Endodermal cell (in vitro differentiated cells): ENCODE measurements around the gene NOC4L. TPM values are rescaled to one million over a fixed set of nuclear protein-coding genes. Genes with fewer than 3 reads are reported as not detected.
"Not testable (repeated sequence)": the region's sequence is repeated elsewhere in the genome, so short reads cannot be mapped to it uniquely, and the experiment has no call there.

Source experiments
- DNase-seq: peaks from one replicate; pipeline ENCODE4 v3.0.0-alpha.2; 2017
- H3K27ac ChIP-seq: 2 replicates; pipeline ENCODE4 v1.5.1; 2013; ENCODE audit warnings: mild to moderate bottlenecking, low read depth, low read length, moderate library complexity
- H3K27me3 ChIP-seq: 2 replicates; pipeline ENCODE4 v1.6.1; 2013; ENCODE audit warnings: mild to moderate bottlenecking, low read length, moderate library complexity; ENCODE audit not compliant: insufficient read depth, control insufficient read depth, poor library complexity, severe bottlenecking
- H3K36me3 ChIP-seq: 2 replicates; pipeline ENCODE4 v1.7.0; 2013; ENCODE audit warnings: mild to moderate bottlenecking, low read length, moderate library complexity; ENCODE audit not compliant: control insufficient read depth, insufficient read depth
- H3K4me1 ChIP-seq: one replicate; pipeline ENCODE4 v1.7.0; 2013; ENCODE audit warnings: low read length; ENCODE audit not compliant: control insufficient read depth, insufficient read depth
- H3K4me3 ChIP-seq: 2 replicates; pipeline ENCODE4 v1.5.1; 2013; ENCODE audit warnings: mild to moderate bottlenecking, low read length, moderate library complexity
- H3K9ac ChIP-seq: 2 replicates; pipeline ENCODE4 v1.6.1; 2013; ENCODE audit warnings: mild to moderate bottlenecking, low read length, moderate library complexity; ENCODE audit not compliant: poor library complexity, severe bottlenecking; ENCODE audit errors: extremely low read depth
- H3K9me3 ChIP-seq: 2 replicates; pipeline ENCODE4 v1.6.1; 2013; ENCODE audit warnings: mild to moderate bottlenecking, low read length, moderate library complexity; ENCODE audit not compliant: control insufficient read depth
- H3K27ac Mint-ChIP-seq: 2 replicates; pipeline ENCODE4 v1.8.0; 2020; ENCODE audit warnings: mixed read lengths
- H3K27me3 Mint-ChIP-seq: 2 replicates; pipeline ENCODE4 v1.8.0; 2021; ENCODE audit warnings: mild to moderate bottlenecking, mixed read lengths; ENCODE audit not compliant: insufficient read depth
- H3K36me3 Mint-ChIP-seq: 2 replicates; pipeline ENCODE4 v1.8.0; 2020; ENCODE audit warnings: low read depth, mixed read lengths
- H3K4me1 Mint-ChIP-seq: 2 replicates; pipeline ENCODE4 v1.8.0; 2020; ENCODE audit warnings: mixed read lengths
- H3K4me3 Mint-ChIP-seq: 2 replicates; pipeline ENCODE4 v1.8.0; 2020; ENCODE audit warnings: mild to moderate bottlenecking, moderate library complexity, mixed read lengths
- H3K9me3 Mint-ChIP-seq: 2 replicates; pipeline ENCODE4 v1.8.0; 2020; ENCODE audit warnings: mild to moderate bottlenecking, mixed read lengths
- CTCF ChIP-seq: fragments of 200-600 bp; sonication (generic); conservative IDR thresholded peaks from 2 replicates; pipeline ENCODE4 v1.5.0; 2021; ENCODE audit warnings: antibody characterized with exemption, mild to moderate bottlenecking
- WGBS, 2 experiments: methylation state at CpG; one replicate each; pipeline versions ENCODE4 v1.1.5 to v1.1.7; 2013; ENCODE audit warnings: missing lambda C conversion rate in 2 of 2, mixed read lengths in 1 of 2; ENCODE audit not compliant: insufficient coverage in 1 of 2, insufficient read length in 1 of 2; 5-methylcytosine and 5-hydroxymethylcytosine counted together
- total RNA-seq, 2 donors: library from RNA; stranded (reverse); fragmentation: NEBNext Ultra II Directional in 1 of 2; extraction: Animal tissue kit (Norgen Biotek cat#: 25700) in 1 of 2; gene quantifications; 2 replicates in 1 of 2; 3 replicates in 1 of 2; pipeline ENCODE4 v1.2.1, GENCODE V29; 2021

Gene NOC4L
- total RNA-seq, 2 donors from 2014 or later = 22.7 to 32.7 TPM

- Histone ChIP-seq H3K9me3 (no peaks in the 10 kb centered on the region), H3K27ac (no peak overlapping the region), H3K9ac (no peak overlapping the region), H3K36me3 (peaks cover 12% of the 10 kb centered on the region), H3K4me3 (no peak overlapping the region), H3K4me1 (peaks cover 2% of the 10 kb centered on the region), H3K27me3 (no peaks in the 10 kb centered on the region)
- Mint-ChIP-seq H3K36me3 (peaks cover 28% of the 10 kb centered on the region), H3K27ac (no peak overlapping the region), H3K9me3 (peaks cover 2% of the 10 kb centered on the region), H3K27me3 (peaks cover 2% of the 10 kb centered on the region), H3K4me1 (peaks cover 9% of the 10 kb centered on the region), H3K4me3 (no peak overlapping the region)
- WGBS, 2 experiments = 94 to 97% methylated on average over 6 to 38 of the region's 38 CpGs
- no peak for DNase-seq
- no peak for TF ChIP-seq CTCF
These were observed 3.4 kb downstream of the NOC4L start for GRCh38 chr12:132147423-132148367.

- no peak overlapping the region for H3K27ac Mint-ChIP-seq
- no peak overlapping the region for H3K27ac ChIP-seq
These were observed 4.2 kb downstream of the NOC4L start for GRCh38 chr12:132148368-132149045.

GRCh38 chr12:132149526-132149925 lies 5.3 kb downstream of the NOC4L start:
- H3K4me3 Mint-ChIP-seq, H3K4me1 ChIP-seq, H3K27me3 Mint-ChIP-seq, H3K27me3 ChIP-seq, H3K4me3 ChIP-seq, H3K4me1 Mint-ChIP-seq, H3K9ac ChIP-seq, DNase-seq, H3K9me3 ChIP-seq, H3K27ac Mint-ChIP-seq, H3K9me3 Mint-ChIP-seq, H3K27ac ChIP-seq: not testable (repeated sequence)
- WGBS, 2 experiments = no CpG with 5 or more reads among the region's 32 CpGs
- H3K36me3 ChIP-seq = peaks cover 12% of the 10 kb centered on the region
- H3K36me3 Mint-ChIP-seq = peaks cover 24% of the 10 kb centered on the region

More at GRCh38 chr12:132148368-132149045, 4.2 kb downstream of the NOC4L start:
- peaks cover 2% of the 10 kb centered on the region for H3K9me3 Mint-ChIP-seq
- no peak for TF ChIP-seq CTCF
- Histone ChIP-seq H3K36me3 (peaks cover 12% of the 10 kb centered on the region), H3K27me3 (no peaks in the 10 kb centered on the region), H3K4me1 (peaks cover 2% of the 10 kb centered on the region), H3K9me3 (no peaks in the 10 kb centered on the region), H3K4me3 (no peak overlapping the region), H3K9ac (no peak overlapping the region)
- H3K27me3 Mint-ChIP-seq = no peaks in the 10 kb centered on the region
- H3K36me3 Mint-ChIP-seq = peaks cover 24% of the 10 kb centered on the region
- DNase-seq = no peak
- no peak overlapping the region for H3K4me3 Mint-ChIP-seq
- H3K4me1 Mint-ChIP-seq = peaks cover 6% of the 10 kb centered on the region
- WGBS, 2 experiments = 90 to 96% methylated on average over 4 to 26 of the region's 41 CpGs
